HG03066 (cell line): Measurements from ENCODE around the gene VAC14.

Experiments
- ATAC-seq: cut with Tn5 transposase; IDR thresholded peaks from one replicate; pipeline ENCODE4 v1.9.1; 2021; ENCODE audit warnings: low read depth; ENCODE audit not compliant: unreplicated experiment

The VAC14 gene

DNA sequence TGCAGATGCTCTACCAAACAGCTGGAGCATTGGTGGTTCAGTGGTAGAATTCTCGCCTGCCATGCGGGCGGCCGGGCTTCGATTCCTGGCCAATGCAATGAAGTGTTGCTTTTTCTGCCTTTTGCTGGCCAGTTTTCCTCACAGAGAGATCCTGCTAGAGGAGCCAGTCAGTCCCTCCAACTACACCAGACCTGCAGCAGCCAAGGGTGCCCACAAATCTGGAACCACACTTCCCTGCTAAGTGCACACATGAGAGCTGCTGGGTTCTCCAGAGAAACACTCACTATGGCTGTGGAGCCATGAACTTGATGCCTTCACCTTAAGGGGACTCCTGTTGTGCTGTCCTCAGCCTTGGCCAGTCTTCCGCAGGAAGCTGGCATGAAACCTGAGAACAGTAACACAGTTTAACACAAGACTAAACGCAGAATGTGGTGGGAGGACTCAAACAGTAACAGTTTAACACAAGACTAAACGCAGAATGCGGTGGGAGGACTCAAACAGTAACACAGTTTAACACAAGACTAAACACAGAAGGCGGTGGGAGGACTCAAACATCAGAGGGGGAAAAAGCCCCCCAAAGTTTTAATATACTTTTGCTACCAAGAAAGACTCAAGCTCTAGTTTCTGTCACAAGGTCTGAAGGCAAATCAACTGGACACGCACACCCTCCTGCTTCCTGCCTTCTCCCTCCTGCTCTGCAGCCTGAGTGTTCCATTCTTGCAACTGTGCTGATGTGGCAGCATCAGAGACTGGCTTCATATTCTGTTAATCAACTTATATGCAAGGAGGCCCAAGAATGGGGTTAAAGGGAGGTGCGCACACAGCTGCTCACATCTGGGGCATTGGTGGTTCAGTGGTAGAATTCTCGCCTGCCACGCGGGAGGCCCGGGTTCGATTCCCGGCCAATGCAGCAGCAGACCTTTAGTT, 12.0 kb downstream of the VAC14 start:
- ATAC-seq: no peak

GRCh38 chr16:70786020-70786755, 14.8 kb downstream of the VAC14 start:
- ATAC-seq: no peak

- ATAC-seq: no peak
Measured at GRCh38 chr16:70784692-70785555, 16.0 kb downstream of the VAC14 start.

DNA sequence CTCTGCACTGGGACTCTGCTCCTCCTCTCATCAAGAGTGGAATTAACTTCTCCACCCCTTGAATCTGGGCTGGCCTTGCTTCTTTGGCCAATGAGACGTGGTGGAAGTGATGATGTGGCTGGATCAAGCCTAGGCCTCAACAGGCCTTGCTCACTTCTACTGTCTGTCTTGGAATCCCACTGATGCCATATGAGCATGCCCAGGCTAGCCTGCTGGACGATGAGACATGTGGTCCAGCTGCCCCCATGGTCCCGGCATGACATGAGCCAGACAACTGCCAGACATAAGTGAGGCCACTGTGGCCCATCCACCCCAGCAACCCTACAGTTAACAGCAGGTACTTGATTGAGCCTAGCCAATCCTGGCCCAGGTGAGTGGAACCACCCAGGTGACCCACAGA, 18.7 kb downstream of the VAC14 start:
- ATAC-seq: no peak

DNA sequence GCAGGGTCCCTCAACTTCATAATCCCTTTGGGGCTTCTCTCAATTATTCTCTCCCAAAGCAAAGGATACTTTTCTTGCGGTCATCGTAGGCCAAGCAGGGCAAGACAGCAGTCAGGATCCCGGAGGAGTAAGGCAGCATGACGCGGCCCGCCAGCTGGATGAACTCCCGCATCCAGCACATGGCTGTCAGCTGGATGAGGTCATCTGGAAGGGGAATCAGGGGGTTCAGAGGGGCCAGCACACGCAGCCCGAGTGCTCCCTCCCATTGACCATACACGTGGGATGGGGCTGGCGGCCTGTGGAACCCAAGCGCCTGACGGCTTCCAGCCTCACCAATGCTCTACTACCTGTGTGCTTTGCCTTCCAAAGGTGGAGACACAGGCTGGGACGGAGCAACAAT, 19.2 kb downstream of the VAC14 start:
- ATAC-seq: no peak

DNA sequence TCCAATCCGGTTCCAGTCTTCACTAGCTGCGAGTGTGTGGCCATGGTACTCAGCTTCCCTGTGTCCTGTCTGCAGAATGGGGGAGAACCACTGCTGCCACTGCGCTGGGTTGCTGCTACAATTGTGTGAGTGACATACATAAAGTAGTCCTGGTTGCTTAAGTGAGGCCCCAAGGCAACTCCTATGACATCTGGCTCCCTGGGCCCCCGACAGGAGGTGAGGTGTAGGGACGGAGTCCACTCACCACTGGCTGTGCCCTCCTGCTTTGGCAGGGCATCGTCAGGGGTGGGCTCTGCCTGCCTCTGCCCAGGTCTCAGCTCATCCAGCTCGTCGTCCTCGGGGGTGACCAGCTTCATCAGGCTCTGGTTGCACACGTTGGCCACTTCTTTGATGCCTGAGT, 20.4 kb downstream of the VAC14 start:
- no peak for ATAC-seq

DNA sequence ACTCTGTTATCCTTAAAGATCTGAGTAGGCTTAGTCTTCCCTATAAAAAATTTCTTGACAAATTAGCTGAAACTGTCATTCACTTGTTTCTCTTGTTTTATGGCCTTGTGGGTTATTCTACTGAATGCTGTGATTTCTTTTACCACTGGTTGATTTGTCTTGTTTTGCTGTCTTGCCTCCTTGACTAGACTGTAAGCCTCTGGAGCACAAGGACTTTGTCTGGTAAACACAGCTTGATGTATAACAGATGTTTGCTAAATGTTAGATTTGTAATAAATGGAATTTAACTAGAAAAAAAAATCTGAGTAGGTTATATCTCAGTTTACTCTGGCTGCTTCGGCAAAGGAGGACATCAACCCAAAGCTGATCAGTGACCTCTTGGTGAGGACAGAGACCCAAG, 21.6 kb downstream of the VAC14 start:
- ATAC-seq: no peak

DNA sequence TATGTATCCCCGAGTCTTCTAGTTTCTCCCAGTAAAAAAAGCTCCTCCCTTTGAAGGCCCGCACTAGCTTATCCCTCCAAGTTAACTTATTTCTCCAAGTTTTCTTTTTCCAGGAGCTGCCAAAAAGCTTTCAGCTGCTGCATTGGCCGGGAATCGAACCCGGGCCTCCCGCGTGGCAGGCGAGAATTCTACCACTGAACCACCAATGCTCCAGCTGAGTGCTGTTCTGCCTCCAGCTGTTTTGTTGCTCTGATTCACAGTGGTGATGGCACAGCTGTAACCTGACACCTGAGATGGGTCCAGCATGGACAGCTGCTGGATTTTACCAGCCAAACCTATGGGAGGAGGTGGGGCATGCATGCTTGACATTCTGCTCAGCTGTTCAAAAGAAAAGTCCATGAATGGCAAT, 22.1 kb downstream of the VAC14 start:
- ATAC-seq: no peak

GRCh38 chr16:70777973-70778406, 23.0 kb downstream of the VAC14 start:
- ATAC-seq: no peak

DNA sequence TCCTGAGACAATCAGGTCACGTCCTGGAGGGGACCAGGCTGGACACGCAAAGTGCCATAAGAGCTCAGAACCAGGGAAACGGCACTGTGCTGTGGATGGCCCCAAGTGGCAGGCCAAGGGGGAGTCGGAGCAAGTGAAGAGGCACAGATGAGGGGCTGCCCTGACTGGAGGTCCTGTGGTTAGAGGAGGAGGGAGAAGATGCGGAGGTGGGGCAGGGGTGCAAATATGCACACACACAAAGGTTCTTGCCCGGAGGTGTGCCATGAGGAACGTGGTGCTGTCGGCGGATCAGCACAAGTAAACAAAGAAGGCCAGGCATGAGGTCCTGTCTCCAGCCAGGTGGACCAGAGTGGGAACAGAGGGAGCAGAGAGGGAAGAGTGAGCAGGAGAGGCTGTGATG, 23.5 kb downstream of the VAC14 start:
- no peak for ATAC-seq

- ATAC-seq: no peak
Measured at GRCh38 chr16:70775399-70775798, 25.6 kb downstream of the VAC14 start.

GRCh38 chr16:70774261-70774660, 26.7 kb downstream of the VAC14 start:
- ATAC-seq: no peak

DNA sequence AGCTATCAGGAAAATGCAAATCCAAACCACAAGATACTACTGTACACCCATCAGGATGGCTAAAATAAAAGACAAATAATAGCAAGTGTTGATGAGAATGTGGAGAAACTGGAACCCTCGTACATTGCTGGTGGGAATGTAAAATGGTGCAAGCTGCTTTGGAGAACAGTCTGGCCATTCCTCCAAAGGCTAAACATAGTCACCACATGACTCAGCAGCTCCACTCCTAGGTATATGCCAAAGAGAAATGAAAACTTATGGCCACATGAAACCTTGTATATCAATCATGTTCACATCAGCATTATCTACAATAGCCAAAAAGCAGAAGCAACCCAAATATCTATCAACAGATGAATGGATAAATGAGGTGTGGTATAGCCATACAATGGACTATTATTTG, 28.5 kb downstream of the VAC14 start:
- ATAC-seq: no peak

- no peak for ATAC-seq
Measured at GRCh38 chr16:70770626-70771552, 30.1 kb downstream of the VAC14 start.

DNA sequence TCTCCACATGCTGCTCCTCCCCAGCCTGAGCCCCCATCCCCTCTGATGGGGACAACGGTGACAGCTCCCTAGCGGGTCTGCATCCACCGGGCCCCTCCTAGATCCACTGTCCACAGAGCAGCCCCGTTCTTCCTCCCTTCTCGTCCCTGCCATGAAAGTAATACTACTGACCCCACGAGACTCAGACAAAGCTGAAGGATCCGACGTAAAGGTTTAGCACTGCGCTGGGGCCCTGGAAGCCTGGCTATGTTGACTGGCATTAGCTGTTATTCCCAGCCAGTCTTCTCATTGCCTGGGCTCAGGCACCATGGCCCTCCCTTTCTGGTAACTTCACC, 30.7 kb downstream of the VAC14 start:
- ATAC-seq: no peak

DNA sequence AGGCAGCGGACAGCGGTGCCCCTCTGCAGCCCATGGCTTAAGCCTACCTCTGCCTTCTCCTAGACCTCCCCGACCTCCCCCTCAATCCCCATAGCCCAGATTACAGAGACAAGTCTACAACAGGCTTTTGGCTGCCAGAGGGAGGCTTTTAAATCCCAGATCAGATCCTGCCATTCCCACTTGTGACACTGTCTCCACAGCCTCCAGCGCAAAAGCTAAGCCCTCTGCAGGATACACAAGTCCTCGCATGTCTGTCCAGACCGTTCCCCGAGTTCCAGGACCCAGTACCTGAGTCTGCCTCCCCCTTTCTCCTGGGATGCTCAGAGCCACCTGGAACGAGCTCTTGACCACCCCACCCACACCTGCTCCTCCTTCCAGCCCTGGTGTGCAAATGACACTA, 31.2 kb downstream of the VAC14 start:
- no peak for ATAC-seq

DNA sequence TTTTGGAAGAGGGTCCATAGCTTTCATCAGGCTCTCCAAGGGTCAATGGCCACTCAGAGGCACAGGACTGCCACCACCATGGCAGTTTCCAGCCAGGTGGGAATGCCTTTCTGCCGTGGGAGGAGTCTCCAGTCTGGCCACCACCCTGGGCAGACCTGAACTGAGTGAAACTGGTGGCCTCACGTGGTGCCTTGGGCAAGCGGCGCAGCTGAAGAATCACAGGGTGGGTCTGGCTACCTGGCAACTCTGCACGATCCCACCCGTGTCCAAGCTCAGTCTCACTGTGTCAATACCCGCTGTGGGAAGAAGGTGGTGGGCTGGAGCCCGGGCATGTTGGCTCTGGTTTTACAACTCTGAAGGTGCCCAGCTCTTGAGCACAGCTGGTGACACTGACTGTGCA, 31.8 kb downstream of the VAC14 start:
- no peak for ATAC-seq

GRCh38 chr16:70768203-70768580, 32.8 kb downstream of the VAC14 start:
- no peak for ATAC-seq

DNA sequence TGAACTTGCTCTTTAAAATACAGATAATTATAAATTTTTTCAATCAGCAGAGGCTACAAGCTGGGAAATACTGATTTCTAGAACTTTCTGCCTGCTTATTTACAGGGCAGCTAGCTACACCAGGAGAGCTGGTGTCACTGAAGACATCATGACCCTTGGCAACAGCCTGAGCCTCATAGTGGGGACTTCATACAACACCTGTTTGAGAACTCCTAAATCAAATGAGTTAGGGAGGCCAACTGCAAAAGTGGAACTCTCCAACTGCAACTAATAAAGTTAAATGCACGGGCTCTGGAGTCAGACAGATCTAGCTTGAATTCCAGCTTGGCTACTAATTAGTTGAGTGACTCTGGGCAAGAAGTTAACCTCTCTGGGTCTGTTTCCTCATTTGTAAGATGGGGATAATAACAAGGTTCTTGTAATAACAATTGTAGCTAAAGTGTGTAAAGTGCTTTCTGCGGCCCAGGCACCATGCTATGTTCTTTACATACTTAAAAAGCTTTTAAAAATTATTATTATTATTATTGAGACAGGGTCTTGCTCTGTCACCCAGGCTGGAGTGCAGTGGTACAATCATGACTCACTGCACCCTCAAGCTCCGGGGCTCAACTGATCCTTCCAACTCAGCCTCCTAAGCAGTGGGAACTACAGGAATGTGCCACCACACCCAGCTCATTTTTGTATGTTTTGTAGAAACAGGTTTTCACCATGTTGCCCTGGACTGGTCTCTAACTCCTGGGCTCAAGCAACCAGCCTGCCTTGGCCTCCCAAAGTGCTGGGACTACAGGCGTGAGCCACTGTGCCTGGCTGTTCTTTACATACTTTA, 33.4 kb downstream of the VAC14 start:
- no peak for ATAC-seq
